Embryonic facial prominence (tissue), 1 donor: Measurements from ENCODE around the gene GATAD2A.

Experiments
- DNase-seq: peaks from one replicate; pipeline ENCODE4 v3.0.0-alpha.2; 2016; ENCODE audit errors: extremely low spot score

Gene GATAD2A

GRCh38 chr19:19529783-19530422, 124.4 kb downstream of the GATAD2A start:
- DNase-seq = no peak

GRCh38 chr19:19530423-19530804, 124.9 kb downstream of the GATAD2A start:
- DNase-seq = no peak

GRCh38 chr19:19530889-19531288, 125.4 kb downstream of the GATAD2A start:
- DNase-seq = no peak

- no peak for DNase-seq
These were observed 126.7 kb downstream of the GATAD2A start for GRCh38 chr19:19531951-19532805.

- no peak for DNase-seq
These were observed 127.6 kb downstream of the GATAD2A start for GRCh38 chr19:19532806-19533701.

GRCh38 chr19:19533841-19534240, 128.4 kb downstream of the GATAD2A start:
- DNase-seq = no peak

GRCh38 chr19:19534556-19535265, 129.2 kb downstream of the GATAD2A start:
- DNase-seq = no peak

GRCh38 chr19:19535311-19536191, 130.1 kb downstream of the GATAD2A start:
- peak; percentile 4 for DNase-seq

- DNase-seq = no peak
These were observed 131.9 kb downstream of the GATAD2A start for GRCh38 chr19:19537075-19538048.

- DNase-seq = peak; percentile 5
These were observed 132.7 kb downstream of the GATAD2A start, which contains the start of gene CILP2 for GRCh38 chr19:19538061-19538784. CILP2 (plus strand) TSS chr19:19538265; CDS start chr19:19538350, 85 bp downstream.

GRCh38 chr19:19538785-19539166, 133.3 kb downstream of the GATAD2A start:
- DNase-seq = peak; percentile 5

GRCh38 chr19:19539698-19540063, 134.2 kb downstream of the GATAD2A start:
- DNase-seq = peak; percentile 4

- peak; percentile 45 for DNase-seq
These were observed 134.7 kb downstream of the GATAD2A start for GRCh38 chr19:19540064-19540714.

- peak; percentile 37 for DNase-seq
These were observed 135.4 kb downstream of the GATAD2A start for GRCh38 chr19:19540715-19541515.

GRCh38 chr19:19541616-19542015, 136.1 kb downstream of the GATAD2A start:
- no peak for DNase-seq

GRCh38 chr19:19542507-19542906, 137.0 kb downstream of the GATAD2A start:
- DNase-seq = no peak

- no peak for DNase-seq
These were observed 137.6 kb downstream of the GATAD2A start for GRCh38 chr19:19543101-19543500.
